HG03139 (cell line): ENCODE data around the gene HEG1.

ENCODE experiments used
- ATAC-seq: cut with Tn5 transposase; IDR thresholded peaks from one replicate; pipeline ENCODE4 v1.9.1; 2021; ENCODE audit not compliant: unreplicated experiment

Gene HEG1

DNA sequence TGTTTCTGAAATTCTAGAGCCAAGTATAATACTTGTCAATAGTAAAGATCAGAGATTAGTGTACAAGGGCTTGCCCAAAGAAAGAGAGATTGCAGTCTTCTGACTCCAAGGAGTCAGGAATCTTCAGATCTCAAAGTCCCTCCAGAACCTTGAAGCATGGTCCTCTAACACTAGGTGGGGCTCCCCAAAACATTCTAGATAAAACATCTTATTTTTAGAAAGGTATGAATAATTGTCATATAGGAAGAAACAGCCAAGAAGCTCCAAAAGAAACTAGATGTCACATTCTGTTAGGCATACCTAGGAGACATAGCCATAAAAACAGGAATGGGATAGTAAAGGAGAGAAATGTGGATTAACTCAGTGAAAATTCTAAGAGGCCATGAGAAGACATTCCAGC, 132.0 kb downstream of the HEG1 start:
- no peak for ATAC-seq

GRCh38 chr3:124920718-124921117, 135.1 kb downstream of the HEG1 start:
- no peak for ATAC-seq

DNA sequence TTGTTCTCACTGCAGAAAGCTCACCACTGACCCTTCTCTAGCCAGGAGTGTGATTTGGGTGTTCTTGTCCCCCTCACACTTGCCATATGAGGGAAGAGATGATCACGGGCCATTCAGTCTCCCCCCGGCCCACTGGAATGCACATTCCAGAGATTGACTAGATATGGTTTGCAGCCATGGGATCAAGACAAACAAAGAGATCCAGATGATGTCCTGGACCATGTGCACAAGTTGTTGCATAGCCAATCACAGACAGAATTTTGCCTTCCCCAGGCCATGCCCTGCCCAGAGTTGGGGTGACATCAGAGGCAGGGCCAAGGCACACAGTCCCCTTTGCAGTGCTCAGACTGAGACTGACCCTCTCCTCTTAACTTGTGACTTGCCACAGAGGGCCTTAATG, 136.0 kb downstream of the HEG1 start:
- no peak for ATAC-seq

DNA sequence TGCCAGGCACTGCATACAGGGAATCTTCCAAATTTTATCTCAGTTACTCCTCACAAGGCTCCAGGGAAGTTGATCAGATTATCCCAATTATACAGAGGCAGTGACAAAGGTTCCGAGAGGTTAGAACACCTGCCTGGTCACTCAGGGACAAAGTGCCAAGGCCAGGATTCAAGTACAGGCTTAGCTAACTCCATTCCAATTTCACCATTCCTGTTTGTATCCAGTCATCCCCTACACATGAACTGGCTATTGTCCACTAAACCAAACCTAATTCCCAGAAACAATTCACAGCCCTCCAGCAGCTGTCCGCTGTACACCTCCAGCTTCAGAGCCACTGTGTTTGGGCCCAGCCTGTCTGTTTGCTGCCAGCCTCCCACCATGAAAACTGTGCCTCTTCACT, 137.3 kb downstream of the HEG1 start:
- ATAC-seq = no peak

GRCh38 chr3:124916837-124917409, 138.9 kb downstream of the HEG1 start:
- no peak for ATAC-seq
